OCI-LY7 (cell line): ENCODE results near the gene RAD51B. TPM values are rescaled to one million over a fixed set of nuclear protein-coding genes. Genes with fewer than 3 reads are reported as not detected.

Source experiments
- BruUV-seq: library from RNA; stranded (reverse); fragments of 400-500 nt; replicated peaks from 2 replicates; lab custom pipeline; 2021; lab: Mats Ljungman, UMichigan
- CTCF ChIA-PET: fragments of 300-600 bp; sonication (Branson Sonifier 250); formaldehyde crosslinking; loops from one replicate; lab custom pipeline; 2022; ENCODE audit warnings: antibody characterized with exemption; ENCODE audit not compliant: unreplicated experiment; lab: Charles Lee
- POLR2A ChIA-PET: fragments of 300-600 bp; sonication (Branson Sonifier 250); formaldehyde crosslinking; loops from one replicate; lab custom pipeline; 2022; ENCODE audit warnings: antibody characterized with exemption; lab: Charles Lee
- DNase-seq: peaks from one replicate; pipeline ENCODE4 v3.0.0-alpha.2; 2015; ENCODE audit warnings: low spot score
- H2AFZ ChIP-seq: fragments of 200-600 bp; sonication (generic), shearing (Covaris generic); 2 replicates; pipeline ENCODE4 v1.6.1; 2014; ENCODE audit warnings: mild to moderate bottlenecking, antibody characterized with exemption, low read length, moderate library complexity
- H3K27ac ChIP-seq: fragments of 200-600 bp; sonication (generic); 2 replicates; pipeline ENCODE4 v1.5.1; 2014; ENCODE audit warnings: mixed run types, low read depth, mild to moderate bottlenecking, moderate library complexity, low read length, inconsistent platforms; ENCODE audit not compliant: poor library complexity, severe bottlenecking
- H3K36me3 ChIP-seq: fragments of 200-600 bp; sonication (generic); 2 replicates; pipeline ENCODE4 v1.6.1; 2014; ENCODE audit warnings: mild to moderate bottlenecking, antibody characterized with exemption, low read length, moderate library complexity, mixed read lengths; ENCODE audit not compliant: insufficient read depth
- H3K4me1 ChIP-seq: fragments of 200-600 bp; sonication (generic); 2 replicates; pipeline ENCODE4 v1.5.1; 2014; ENCODE audit warnings: mild to moderate bottlenecking, low read length; ENCODE audit not compliant: insufficient read depth, poor library complexity, severe bottlenecking
- H3K4me2 ChIP-seq: fragments of 200-600 bp; sonication (generic); 2 replicates; pipeline ENCODE4 v1.6.1; 2014; ENCODE audit warnings: mild to moderate bottlenecking, low read length
- H3K4me3 ChIP-seq: fragments of 200-600 bp; sonication (generic); 2 replicates; pipeline ENCODE4 v1.5.1; 2014; ENCODE audit warnings: mild to moderate bottlenecking, low read depth, low read length; ENCODE audit not compliant: poor library complexity, severe bottlenecking
- H3K79me2 ChIP-seq: fragments of 200-600 bp; sonication (generic); 2 replicates; pipeline ENCODE4 v1.6.1; 2016; ENCODE audit warnings: low read depth, mild to moderate bottlenecking, low read length, moderate library complexity, mixed read lengths; ENCODE audit not compliant: insufficient read depth
- H3K9me2 ChIP-seq: fragments of 200-600 bp; sonication (generic); 2 replicates; pipeline ENCODE4 v1.6.1; 2016; ENCODE audit warnings: mild to moderate bottlenecking, low read length, mixed read lengths; ENCODE audit not compliant: insufficient read depth
- H3K9me3 ChIP-seq: fragments of 200-600 bp; sonication (generic); 2 replicates; pipeline ENCODE4 v1.6.1; 2014; ENCODE audit warnings: mild to moderate bottlenecking, mixed run types, low read length, mixed read lengths
- H4K20me1 ChIP-seq: fragments of 200-600 bp; sonication (generic); 2 replicates; pipeline ENCODE4 v1.6.1; 2014; ENCODE audit warnings: mild to moderate bottlenecking, antibody characterized with exemption, low read length, moderate library complexity, mixed read lengths; ENCODE audit not compliant: insufficient read depth
- CTCF ChIP-seq: fragments of 200-600 bp; sonication (generic); conservative IDR thresholded peaks from 2 replicates; pipeline ENCODE4 v1.5.1; 2014; ENCODE audit warnings: mild to moderate bottlenecking, antibody characterized with exemption, low read length, moderate library complexity, mixed read lengths
- EZH2phosphoT487 ChIP-seq: fragments of 200-600 bp; sonication (generic); IDR thresholded peaks from 2 replicates; pipeline ENCODE4 v1.6.1; 2018; ENCODE audit warnings: low read depth, borderline replicate concordance, mild to moderate bottlenecking, mixed run types, antibody characterized with exemption, low read length, moderate library complexity, mixed read lengths
- intact Hi-C: fragments of 100-400 bp; cut with micrococcal nuclease; formaldehyde crosslinking; loops from one replicate; pipeline ENCODE4 v1.10.0; 2022; ENCODE audit not compliant: unreplicated experiment
- total RNA-seq, 2 experiments: library from RNA; depleted of rRNA in 1 of 2; stranded (reverse); fragments of >200 nt in 1 of 2; shearing (Covaris generic) in 1 of 2; gene quantifications; 2 replicates each; pipeline ENCODE4 v1.2.3, GENCODE V29; 2014 to 2022

Gene RAD51B
- total RNA-seq, 2 experiments from 2014 or later: 41.4 to 89.9 TPM

- intact Hi-C loops: no loop called here
- BruUV-seq: no TSS peak
- no peak overlapping the region for H3K27ac ChIP-seq
- no peaks in the 10 kb centered on the region for H3K36me3 ChIP-seq
- DNase-seq: no peak
- H2AFZ ChIP-seq: no peak overlapping the region
- CTCF ChIA-PET: no interaction called here
- H3K79me2 ChIP-seq: no peaks in the 10 kb centered on the region
- no peak overlapping the region for H3K4me2 ChIP-seq
- no peaks in the 10 kb centered on the region for H3K9me2 ChIP-seq
- H3K4me3 ChIP-seq: no peak overlapping the region
- POLR2A ChIA-PET: interaction anchor here (0.9 kb wide), 1 partner anchor 14 kb away, joined by 3 read pairs; no protein-coding TSS in a partner anchor
- H3K9me3 ChIP-seq: no peaks in the 10 kb centered on the region
- H4K20me1 ChIP-seq: no peaks in the 10 kb centered on the region
- no peaks in the 10 kb centered on the region for H3K4me1 ChIP-seq
- TF ChIP-seq EZH2phosphoT487: no peak
- no peak for TF ChIP-seq CTCF
These were observed 291.7 kb downstream of the RAD51B start for GRCh38 chr14:68111097-68111852.

GRCh38 chr14:68111853-68112270 is 292.3 kb downstream of the RAD51B start:
- H3K79me2 ChIP-seq: no peaks in the 10 kb centered on the region
- intact Hi-C loops: no loop called here
- no peak overlapping the region for H3K27ac ChIP-seq
- H3K36me3 ChIP-seq: no peaks in the 10 kb centered on the region
- H4K20me1 ChIP-seq: no peaks in the 10 kb centered on the region
- POLR2A ChIA-PET: interaction anchor here (0.9 to 1.6 kb wide), 2 partner anchors 14 kb away, joined by 3 read pairs; no protein-coding TSS in a partner anchor
- TF ChIP-seq EZH2phosphoT487 (no peak), CTCF (no peak)
- no peaks in the 10 kb centered on the region for H3K9me3 ChIP-seq
- CTCF ChIA-PET: no interaction called here
- no peak overlapping the region for H3K4me2 ChIP-seq
- no peaks in the 10 kb centered on the region for H3K9me2 ChIP-seq
- DNase-seq: no peak
- no peaks in the 10 kb centered on the region for H3K4me1 ChIP-seq
- H2AFZ ChIP-seq: no peak overlapping the region
- no peak overlapping the region for H3K4me3 ChIP-seq
- BruUV-seq: no TSS peak

- TF ChIP-seq CTCF: no peak
- TF ChIP-seq EZH2phosphoT487: no peak
- Histone ChIP-seq H4K20me1 (no peaks in the 10 kb centered on the region), H3K4me3 (no peak overlapping the region), H3K27ac (no peak overlapping the region), H3K9me2 (no peaks in the 10 kb centered on the region), H3K4me2 (no peak overlapping the region), H3K9me3 (no peaks in the 10 kb centered on the region), H3K36me3 (no peaks in the 10 kb centered on the region), H3K79me2 (no peaks in the 10 kb centered on the region), H2AFZ (no peak overlapping the region), H3K4me1 (no peaks in the 10 kb centered on the region)
- ChIA-PET POLR2A (interaction anchor here (0.6 to 1.6 kb wide), 3 partner anchors 13 to 523 kb away, joined by 3 read pairs; no protein-coding TSS in a partner anchor), CTCF (no interaction called here)
- intact Hi-C loops: no loop called here
- no TSS peak for BruUV-seq
- DNase-seq: no peak
These were observed 292.9 kb downstream of the RAD51B start for GRCh38 chr14:68112442-68112841.
